Measurements from ENCODE around the gene WLS. TPM values are rescaled to one million over a fixed set of nuclear protein-coding genes. Genes with fewer than 3 reads are reported as not detected.

The WLS gene
- total RNA-seq, 1 donor from 2014 or later: 113 TPM

GRCh38 chr1:68205794-68206358 lies 26.4 kb downstream of the WLS start:
- Histone ChIP-seq H3K4me3 (no peak overlapping the region), H3K9me3 (replicated peaks) (no peaks in the 10 kb centered on the region), H3K27ac (replicated peaks) (peak overlapping the region; percentile 63), H3K4me1 (peaks cover 92% of the 10 kb centered on the region), H3K36me3 (no peaks in the 10 kb centered on the region), H3K27me3 (ENCODE audit: low read depth) (no peaks in the 10 kb centered on the region)
- no peak for TF ChIP-seq CTCF (IDR thresholded peaks at IDR 0.05; ENCODE audit: borderline replicate concordance)
- intact Hi-C loops (cut with micrococcal nuclease): no loop called here
- DNase-seq: no peak

DNA sequence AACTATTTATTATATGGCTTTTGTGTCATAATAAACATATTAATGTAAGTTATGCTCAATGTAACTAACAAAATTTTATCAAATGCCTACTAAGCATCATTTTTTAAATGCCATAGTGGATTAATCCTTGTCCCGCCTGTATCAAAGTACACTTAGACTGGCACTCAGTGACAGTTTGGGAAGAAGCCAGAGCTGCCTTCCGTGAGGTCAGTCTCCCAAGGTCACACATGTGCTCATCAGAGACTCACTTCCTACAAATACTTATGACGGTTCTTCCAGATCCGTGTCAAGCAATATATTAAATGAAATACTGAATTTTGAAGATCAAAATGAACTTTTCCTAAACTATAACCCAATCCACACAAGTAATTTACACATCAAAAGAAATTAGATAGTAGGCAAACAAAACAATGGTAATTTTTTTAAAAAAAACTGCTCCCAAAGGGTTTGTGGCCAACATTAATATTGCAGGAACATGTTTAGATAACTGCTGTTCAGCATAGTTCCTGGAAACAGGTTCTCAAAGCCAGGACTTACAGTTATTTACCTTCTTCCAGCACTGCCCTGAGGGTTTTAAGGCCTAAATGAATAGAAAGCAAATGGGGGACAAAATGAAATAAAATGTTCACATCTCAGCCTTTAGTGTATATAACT lies 27.2 kb downstream of the WLS start:
- Histone ChIP-seq H3K4me1 (peaks cover 91% of the 10 kb centered on the region), H3K27me3 (ENCODE audit: low read depth) (no peaks in the 10 kb centered on the region), H3K27ac (replicated peaks) (peak overlapping the region; percentile 43), H3K9me3 (replicated peaks) (no peaks in the 10 kb centered on the region), H3K36me3 (no peaks in the 10 kb centered on the region), H3K4me3 (no peak overlapping the region)
- intact Hi-C loops (cut with micrococcal nuclease): no loop called here
- TF ChIP-seq CTCF (IDR thresholded peaks at IDR 0.05; ENCODE audit: borderline replicate concordance): peak; percentile 28
- no peak for DNase-seq

GRCh38 chr1:68202239-68202832 lies 30.0 kb downstream of the WLS start:
- DNase-seq: no peak
- Histone ChIP-seq H3K4me3 (no peak overlapping the region), H3K27ac (replicated peaks) (peak overlapping the region; percentile 47), H3K4me1 (peaks cover 96% of the 10 kb centered on the region), H3K9me3 (replicated peaks) (no peaks in the 10 kb centered on the region), H3K36me3 (no peaks in the 10 kb centered on the region), H3K27me3 (ENCODE audit: low read depth) (no peaks in the 10 kb centered on the region)
- intact Hi-C loops (cut with micrococcal nuclease): no loop called here
- no peak for TF ChIP-seq CTCF (IDR thresholded peaks at IDR 0.05; ENCODE audit: borderline replicate concordance)

- DNase-seq: no peak
- H3K4me3 ChIP-seq: no peak overlapping the region
- peak overlapping the region; percentile 47 for H3K27ac ChIP-seq (replicated peaks)
- no peaks in the 10 kb centered on the region for H3K9me3 ChIP-seq (replicated peaks)
- H3K27me3 ChIP-seq (ENCODE audit: low read depth): no peaks in the 10 kb centered on the region
- intact Hi-C loops (cut with micrococcal nuclease): no loop called here
- no peaks in the 10 kb centered on the region for H3K36me3 ChIP-seq
- H3K4me1 ChIP-seq: peaks cover 96% of the 10 kb centered on the region
- no peak for TF ChIP-seq CTCF (IDR thresholded peaks at IDR 0.05; ENCODE audit: borderline replicate concordance)
Measured at GRCh38 chr1:68201546-68202238, 30.6 kb downstream of the WLS start.

DNA sequence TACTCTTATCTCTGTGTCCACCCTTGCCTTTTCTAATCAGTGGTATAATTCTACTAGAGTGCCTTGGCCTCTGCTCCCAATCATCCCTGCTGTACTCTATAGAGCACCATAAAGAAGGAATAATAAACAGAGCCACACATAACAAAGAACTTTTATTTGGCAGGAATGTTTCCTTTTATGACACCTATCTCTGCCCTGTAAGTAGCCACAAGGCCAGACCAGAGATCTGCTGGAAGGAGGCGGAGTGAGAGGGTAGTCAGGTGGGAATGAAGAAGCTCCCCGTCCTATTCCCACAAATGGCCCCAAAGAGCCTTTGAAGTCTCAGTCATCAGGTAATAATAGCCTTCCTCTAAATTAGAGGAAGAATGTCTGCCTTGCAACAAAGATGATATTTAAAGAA lies 32.7 kb downstream of the WLS start:
- H3K4me3 ChIP-seq: no peak overlapping the region
- TF ChIP-seq CTCF (IDR thresholded peaks at IDR 0.05; ENCODE audit: borderline replicate concordance): no peak
- DNase-seq: no peak
- no peaks in the 10 kb centered on the region for H3K9me3 ChIP-seq (replicated peaks)
- peak overlapping the region; percentile 23 for H3K27ac ChIP-seq (replicated peaks)
- no peaks in the 10 kb centered on the region for H3K27me3 ChIP-seq (ENCODE audit: low read depth)
- no peaks in the 10 kb centered on the region for H3K36me3 ChIP-seq
- H3K4me1 ChIP-seq: peaks cover 82% of the 10 kb centered on the region
- intact Hi-C loops (cut with micrococcal nuclease): no loop called here

All from left ventricle myocardium inferior (tissue), 1 donor.